Hepatocyte (in vitro differentiated cells): Measurements from ENCODE around the gene PPFIA2.

ENCODE experiments used
- EZH2 ChIP-seq: fragments of 200-600 bp; sonication (generic); IDR thresholded peaks from 2 replicates; pipeline ENCODE4 v1.6.1; 2016; ENCODE audit warnings: antibody characterized with exemption, mild to moderate bottlenecking, borderline replicate concordance
- EZH2phosphoT487 ChIP-seq: fragments of 200-600 bp; sonication (generic); IDR thresholded peaks from one replicate; pipeline ENCODE4 v1.6.1; 2018; ENCODE audit warnings: antibody characterized with exemption, mild to moderate bottlenecking, low read depth, moderate library complexity; ENCODE audit not compliant: unreplicated experiment, severe bottlenecking
- TF ChIP-seq, protein P1 (sequence below): fragments of 200-600 bp; sonication (generic); IDR thresholded peaks from 2 replicates; pipeline ENCODE4 v1.5.1; 2016; ENCODE audit warnings: antibody characterized with exemption, mild to moderate bottlenecking; ENCODE audit not compliant: poor library complexity

DNA sequence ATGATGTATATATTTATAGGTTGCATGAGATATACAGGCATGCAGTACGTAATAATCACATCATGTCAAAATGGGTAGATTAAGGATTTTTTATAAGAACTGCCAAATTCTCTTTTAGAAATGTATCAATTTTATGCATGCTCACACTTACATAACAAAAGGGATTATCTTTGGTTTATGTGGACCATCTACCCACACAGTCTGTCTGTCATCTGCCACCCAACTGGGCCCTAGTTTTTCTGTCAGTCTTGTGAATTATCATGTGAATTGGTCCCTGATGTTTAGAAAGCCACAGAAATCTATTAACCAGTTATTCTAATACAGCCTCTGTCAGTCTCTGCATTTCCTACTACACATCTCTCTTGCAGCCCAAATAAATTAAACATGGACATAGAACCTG lies 547.8 kb downstream of the PPFIA2 start:
- TF ChIP-seq EZH2phosphoT487 (no peak), EZH2 (no peak)
- TF ChIP-seq, protein P1, sequence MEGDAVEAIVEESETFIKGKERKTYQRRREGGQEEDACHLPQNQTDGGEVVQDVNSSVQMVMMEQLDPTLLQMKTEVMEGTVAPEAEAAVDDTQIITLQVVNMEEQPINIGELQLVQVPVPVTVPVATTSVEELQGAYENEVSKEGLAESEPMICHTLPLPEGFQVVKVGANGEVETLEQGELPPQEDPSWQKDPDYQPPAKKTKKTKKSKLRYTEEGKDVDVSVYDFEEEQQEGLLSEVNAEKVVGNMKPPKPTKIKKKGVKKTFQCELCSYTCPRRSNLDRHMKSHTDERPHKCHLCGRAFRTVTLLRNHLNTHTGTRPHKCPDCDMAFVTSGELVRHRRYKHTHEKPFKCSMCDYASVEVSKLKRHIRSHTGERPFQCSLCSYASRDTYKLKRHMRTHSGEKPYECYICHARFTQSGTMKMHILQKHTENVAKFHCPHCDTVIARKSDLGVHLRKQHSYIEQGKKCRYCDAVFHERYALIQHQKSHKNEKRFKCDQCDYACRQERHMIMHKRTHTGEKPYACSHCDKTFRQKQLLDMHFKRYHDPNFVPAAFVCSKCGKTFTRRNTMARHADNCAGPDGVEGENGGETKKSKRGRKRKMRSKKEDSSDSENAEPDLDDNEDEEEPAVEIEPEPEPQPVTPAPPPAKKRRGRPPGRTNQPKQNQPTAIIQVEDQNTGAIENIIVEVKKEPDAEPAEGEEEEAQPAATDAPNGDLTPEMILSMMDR = no peak
